OCI-LY3 (cell line): ENCODE measurements around the gene ACADVL.
A peak's percentile ranks its signal among the peaks of the same experiment; 100 is the strongest.

Experiments used
- H2AFZ ChIP-seq: fragments of 200-600, 300-600 bp; shearing (Covaris generic); 2 replicates; pipeline ENCODE4 v1.6.0; 2014; ENCODE audit warnings: antibody characterized with exemption, low read depth, low read length
- H3K27ac ChIP-seq: fragments of 200-600, 300-600 bp; sonication (generic); 2 replicates; pipeline ENCODE4 v1.5.1; 2014; ENCODE audit warnings: mild to moderate bottlenecking, low read length, moderate library complexity, mixed read lengths
- H3K27me3 ChIP-seq: fragments of 200-600, 300-600 bp; sonication (generic); 2 replicates; pipeline ENCODE4 v1.6.1; 2014; ENCODE audit warnings: low read depth, low read length, mixed read lengths
- H3K36me3 ChIP-seq: fragments of 200-600, 300-600 bp; sonication (generic); replicated peaks from 2 replicates; pipeline ENCODE3; 2014; ENCODE audit warnings: low read depth, low read length, mixed read lengths
- H3K4me1 ChIP-seq: fragments of 300-600, 200-600 bp; sonication (generic); 2 replicates; pipeline ENCODE4 v1.6.1; 2014; ENCODE audit warnings: low read length, mixed read lengths
- H3K4me2 ChIP-seq: fragments of 200-600, 300-600 bp; sonication (generic); 2 replicates; pipeline ENCODE4 v1.6.1; 2014; ENCODE audit warnings: low read length, mixed read lengths
- H3K4me3 ChIP-seq: fragments of 300-600, 200-600 bp; sonication (generic); 2 replicates; pipeline ENCODE4 v1.5.1; 2014; ENCODE audit warnings: antibody characterized with exemption, mild to moderate bottlenecking, low read length, moderate library complexity
- H3K79me2 ChIP-seq: fragments of 300-600, 200-600 bp; shearing (Covaris generic); 2 replicates; pipeline ENCODE4 v1.6.1; 2014; ENCODE audit warnings: mild to moderate bottlenecking, low read length, mixed read lengths
- H3K9ac ChIP-seq: fragments of 300-600, 200-600 bp; shearing (Covaris generic); 2 replicates; pipeline ENCODE4 v1.6.0; 2014; ENCODE audit warnings: mild to moderate bottlenecking, low read length, moderate library complexity
- H3K9me3 ChIP-seq: fragments of 200-600, 300-600 bp; shearing (Covaris generic); 2 replicates; pipeline ENCODE4 v1.6.1; 2014; ENCODE audit warnings: low read length, mixed read lengths; ENCODE audit not compliant: insufficient read depth
- H4K20me1 ChIP-seq: fragments of 200-600, 300-600 bp; sonication (generic); 2 replicates; pipeline ENCODE4 v1.6.1; 2016; ENCODE audit warnings: low read length, mixed read lengths; ENCODE audit not compliant: insufficient read depth
- EZH2phosphoT487 ChIP-seq: fragments of 200-600 bp; shearing (Covaris generic); IDR thresholded peaks from 2 replicates; pipeline ENCODE4 v1.6.1; 2018; ENCODE audit warnings: antibody characterized with exemption, mixed run types, low read depth
- TF ChIP-seq, protein P1 (sequence below): fragments of 200-600, 300-600 bp; sonication (generic); IDR thresholded peaks from 2 replicates; pipeline ENCODE4 v1.5.1; 2014; ENCODE audit warnings: antibody characterized with exemption, low read length, low read depth

The ACADVL gene

GRCh38 chr17:7175330-7175733 lies 44.4 kb upstream of the ACADVL start:
- Histone ChIP-seq H3K4me2 (no peak overlapping the region), H4K20me1 (no peaks in the 10 kb centered on the region), H3K36me3 (no peaks in the 10 kb centered on the region), H3K4me3 (no peak overlapping the region), H3K79me2 (no peaks in the 10 kb centered on the region), H3K9ac (no peak overlapping the region), H3K27me3 (no peaks in the 10 kb centered on the region), H2AFZ (no peak overlapping the region), H3K27ac (no peak overlapping the region), H3K4me1 (peaks cover 5% of the 10 kb centered on the region), H3K9me3 (no peaks in the 10 kb centered on the region)
- TF ChIP-seq EZH2phosphoT487 = no peak
- TF ChIP-seq, protein P1, sequence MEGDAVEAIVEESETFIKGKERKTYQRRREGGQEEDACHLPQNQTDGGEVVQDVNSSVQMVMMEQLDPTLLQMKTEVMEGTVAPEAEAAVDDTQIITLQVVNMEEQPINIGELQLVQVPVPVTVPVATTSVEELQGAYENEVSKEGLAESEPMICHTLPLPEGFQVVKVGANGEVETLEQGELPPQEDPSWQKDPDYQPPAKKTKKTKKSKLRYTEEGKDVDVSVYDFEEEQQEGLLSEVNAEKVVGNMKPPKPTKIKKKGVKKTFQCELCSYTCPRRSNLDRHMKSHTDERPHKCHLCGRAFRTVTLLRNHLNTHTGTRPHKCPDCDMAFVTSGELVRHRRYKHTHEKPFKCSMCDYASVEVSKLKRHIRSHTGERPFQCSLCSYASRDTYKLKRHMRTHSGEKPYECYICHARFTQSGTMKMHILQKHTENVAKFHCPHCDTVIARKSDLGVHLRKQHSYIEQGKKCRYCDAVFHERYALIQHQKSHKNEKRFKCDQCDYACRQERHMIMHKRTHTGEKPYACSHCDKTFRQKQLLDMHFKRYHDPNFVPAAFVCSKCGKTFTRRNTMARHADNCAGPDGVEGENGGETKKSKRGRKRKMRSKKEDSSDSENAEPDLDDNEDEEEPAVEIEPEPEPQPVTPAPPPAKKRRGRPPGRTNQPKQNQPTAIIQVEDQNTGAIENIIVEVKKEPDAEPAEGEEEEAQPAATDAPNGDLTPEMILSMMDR = no peak

DNA sequence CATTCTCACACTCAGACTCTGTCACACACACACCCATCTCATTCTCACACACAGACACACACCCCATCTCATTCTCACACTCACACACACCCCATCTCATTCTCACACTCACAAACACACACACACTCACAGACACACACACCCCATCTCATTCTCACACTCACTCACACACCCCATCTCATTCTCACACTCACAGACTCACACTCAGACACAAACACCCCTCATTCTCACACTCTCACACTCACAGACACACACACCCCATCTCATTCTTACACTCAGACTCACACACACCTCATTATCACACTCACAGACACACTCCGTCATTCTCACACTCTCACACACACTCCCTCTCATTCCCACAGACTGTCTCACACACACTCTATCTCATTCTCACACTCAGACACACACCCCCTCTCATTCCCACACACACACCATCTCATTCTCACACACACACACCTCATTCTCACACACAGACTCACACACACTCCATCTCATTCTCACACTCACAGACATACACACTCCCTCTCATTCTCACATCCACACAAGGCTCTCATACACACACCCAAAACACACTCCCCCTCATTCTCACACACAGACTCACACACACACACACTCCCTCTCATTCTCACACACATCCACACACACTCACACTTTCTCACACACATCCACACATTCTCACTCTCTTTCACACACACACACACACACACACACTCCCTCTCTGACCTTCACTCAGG lies 43.5 kb upstream of the ACADVL start:
- no peak for TF ChIP-seq EZH2phosphoT487
- TF ChIP-seq, protein P1 = no peak
- Histone ChIP-seq H4K20me1 (no peaks in the 10 kb centered on the region), H2AFZ (no peak overlapping the region), H3K4me2 (no peak overlapping the region), H3K4me1 (peaks cover 5% of the 10 kb centered on the region), H3K27me3 (no peaks in the 10 kb centered on the region), H3K27ac (no peak overlapping the region), H3K9me3 (no peaks in the 10 kb centered on the region), H3K36me3 (no peaks in the 10 kb centered on the region), H3K79me2 (no peaks in the 10 kb centered on the region), H3K4me3 (no peak overlapping the region), H3K9ac (no peak overlapping the region)

- TF ChIP-seq EZH2phosphoT487 = no peak
- TF ChIP-seq, protein P1 = no peak
- peak overlapping the region; percentile 100; the same call in 1 of the 2 replicates for H3K4me2 ChIP-seq
- H3K4me1 ChIP-seq = peaks cover 5% of the 10 kb centered on the region
- H3K27ac ChIP-seq = no peak overlapping the region
- no peaks in the 10 kb centered on the region for H3K27me3 ChIP-seq
- H3K9me3 ChIP-seq = no peaks in the 10 kb centered on the region
- H2AFZ ChIP-seq = 0 out of 2 replicates have a peak overlapping the region, but pooled peaks have one; percentile 90
- H3K4me3 ChIP-seq = peak overlapping the region; percentile 90; the same call in 1 of the 2 replicates
- H3K36me3 ChIP-seq = no peaks in the 10 kb centered on the region
- no peaks in the 10 kb centered on the region for H3K79me2 ChIP-seq
- no peak overlapping the region for H3K9ac ChIP-seq
- H4K20me1 ChIP-seq = no peaks in the 10 kb centered on the region
These were observed 42.9 kb upstream of the ACADVL start for GRCh38 chr17:7176841-7177190.

DNA sequence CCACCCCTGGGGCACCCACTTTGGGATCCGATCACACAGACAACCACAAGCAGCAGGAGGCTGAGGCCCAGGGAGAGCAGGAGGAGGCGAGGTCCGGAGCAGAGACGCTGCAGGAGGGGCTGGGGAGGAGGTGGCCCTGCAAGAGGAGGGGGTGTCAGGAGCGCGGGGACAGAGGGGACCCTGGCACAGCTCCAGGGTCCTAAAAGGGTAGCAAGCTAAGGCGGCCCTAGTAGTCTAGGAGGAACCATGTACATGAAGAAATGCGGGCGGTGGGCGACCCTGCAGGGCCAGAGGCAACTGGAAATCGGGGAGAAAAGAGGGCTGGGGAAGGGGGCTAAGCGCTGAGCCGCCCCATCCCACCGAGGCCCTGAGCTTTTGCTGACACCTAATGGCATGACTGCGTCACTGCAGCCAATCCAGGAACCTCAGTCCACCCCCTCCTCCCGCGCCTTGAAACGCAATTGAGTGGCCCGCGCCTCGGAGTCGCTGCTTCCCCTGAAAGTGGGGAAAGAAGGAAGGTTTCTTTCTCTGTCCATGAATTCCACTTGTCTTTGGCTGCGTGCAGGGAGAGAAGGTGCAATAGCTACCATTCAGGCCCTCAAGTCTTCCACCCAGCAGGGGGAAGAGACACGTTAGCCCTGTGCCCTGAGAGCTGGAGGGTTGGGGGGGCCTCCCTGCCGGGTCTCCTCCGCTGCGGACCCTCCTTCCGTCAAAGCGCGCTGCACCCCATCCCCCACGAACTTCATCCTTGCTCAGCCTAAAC lies 42.4 kb upstream of the ACADVL start:
- no peak overlapping the region for H3K27ac ChIP-seq

More for the DNA sequence above, 42.4 kb upstream of the ACADVL start:
- no peaks in the 10 kb centered on the region for H3K79me2 ChIP-seq
- no peaks in the 10 kb centered on the region for H3K27me3 ChIP-seq
- no peaks in the 10 kb centered on the region for H4K20me1 ChIP-seq
- H3K4me3 ChIP-seq = peak overlapping the region; percentile 90
- TF ChIP-seq, protein P1 = peak; percentile 66
- no peak for TF ChIP-seq EZH2phosphoT487
- H3K4me2 ChIP-seq = peak overlapping the region; percentile 100
- H3K9me3 ChIP-seq = no peaks in the 10 kb centered on the region
- H3K9ac ChIP-seq = peak overlapping the region; percentile 56
- H2AFZ ChIP-seq = peak overlapping the region; percentile 90
- H3K36me3 ChIP-seq = no peaks in the 10 kb centered on the region
- H3K4me1 ChIP-seq = peaks cover 5% of the 10 kb centered on the region
